ENCODE measurements around the gene SPEG.
"Not testable (repeated sequence)": the region's sequence is repeated elsewhere in the genome, so short reads cannot be mapped to it uniquely, and the experiment has no call there.

SPEG gene

GRCh38 chr2:219404954-219405353, 29.7 kb upstream of the SPEG start:
- DNase-seq (ENCODE audit: low read depth) = no peak

DNA sequence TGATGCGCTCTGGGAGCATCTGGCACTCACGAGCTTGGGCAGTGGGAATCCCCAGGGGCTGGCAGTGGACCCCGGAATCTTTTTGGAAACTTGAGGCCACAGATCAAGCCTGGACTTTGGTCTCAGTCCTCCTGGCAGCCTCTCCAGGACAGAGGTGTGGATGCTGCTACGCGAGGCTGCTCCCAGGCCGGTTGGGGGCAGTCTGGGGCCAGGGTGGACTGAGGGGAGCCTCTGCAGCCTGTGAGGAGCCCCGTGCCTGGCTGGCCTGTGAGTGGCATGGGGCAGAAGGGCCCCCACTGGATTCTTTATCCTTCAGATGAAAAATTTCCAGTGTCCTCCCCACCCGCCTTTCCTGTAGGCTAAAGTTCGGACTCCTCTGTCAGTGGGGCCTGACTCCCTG, 29.2 kb upstream of the SPEG start:
- no peak for DNase-seq (ENCODE audit: low read depth)

DNA sequence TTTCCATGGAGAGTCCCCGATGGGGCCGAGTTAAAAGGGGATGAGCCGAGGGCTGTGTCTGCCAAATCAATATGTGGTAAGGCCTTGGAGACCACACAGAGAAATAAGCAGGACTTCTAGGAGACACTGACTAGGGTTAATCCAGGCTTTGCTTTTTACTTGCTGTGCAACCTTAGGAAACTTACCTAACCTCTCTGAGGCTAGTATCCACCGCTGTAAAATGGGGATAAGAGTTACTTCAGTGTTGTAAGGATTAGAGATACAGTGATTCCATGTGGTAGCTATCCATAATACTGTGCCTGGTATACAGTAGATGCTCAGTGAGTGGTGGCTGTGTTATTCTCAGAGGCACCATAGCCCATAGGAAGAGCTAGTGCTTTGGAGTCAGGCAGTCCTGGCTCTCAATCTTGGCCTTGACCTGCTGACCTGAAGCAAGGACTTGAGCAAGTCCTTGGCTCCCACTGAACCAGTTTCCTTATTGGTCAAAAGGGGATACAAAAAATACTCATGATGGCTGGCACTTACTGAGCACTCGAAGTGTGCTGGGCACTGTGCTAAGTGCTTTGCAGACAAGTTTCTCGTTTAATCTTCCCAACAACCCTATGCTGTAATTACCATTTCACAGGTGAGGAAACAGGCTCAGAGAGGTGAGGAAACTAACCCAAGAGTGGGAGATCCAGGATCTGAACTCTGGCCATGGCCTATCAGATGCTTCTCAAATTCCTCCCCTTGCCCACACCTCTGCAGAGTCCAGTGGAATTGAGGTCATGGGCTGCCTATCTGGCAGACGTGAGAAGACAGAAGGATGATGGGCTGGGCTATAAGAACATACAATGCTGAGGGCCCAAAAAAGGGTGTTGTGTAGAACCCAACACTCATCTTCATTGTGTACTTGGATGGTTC, 28.4 kb upstream of the SPEG start:
- DNase-seq (ENCODE audit: low read depth) = no peak

GRCh38 chr2:219406861-219407230, 27.8 kb upstream of the SPEG start:
- DNase-seq (ENCODE audit: low read depth) = no peak

- not testable (repeated sequence) for DNase-seq (ENCODE audit: low read depth)
These were observed 27.3 kb upstream of the SPEG start for GRCh38 chr2:219407343-219407742.

GRCh38 chr2:219408204-219408603, 26.4 kb upstream of the SPEG start:
- no peak for DNase-seq (ENCODE audit: low read depth)

- no peak for DNase-seq (ENCODE audit: low read depth)
These were observed 26.0 kb upstream of the SPEG start for GRCh38 chr2:219408631-219409030.

DNA sequence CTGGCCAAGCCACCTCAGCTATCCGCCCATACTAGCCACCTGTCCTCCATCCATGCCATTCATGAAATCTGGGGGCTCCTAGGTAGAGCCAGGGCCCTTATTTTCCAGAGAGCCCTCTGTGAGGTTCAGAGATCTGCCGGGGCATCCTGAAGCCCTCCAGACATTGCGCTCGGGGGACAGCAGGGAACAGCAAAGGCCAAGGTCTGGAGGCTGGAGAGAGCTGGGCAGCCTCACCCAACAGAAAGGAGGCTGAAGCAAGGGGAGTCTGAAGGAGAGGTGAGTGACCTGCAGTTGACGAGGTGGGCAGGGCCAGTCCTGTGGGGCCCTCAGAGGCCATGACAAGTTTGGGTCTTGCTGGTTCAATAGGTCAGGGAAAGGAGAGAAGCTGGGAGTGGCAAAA, 25.0 kb upstream of the SPEG start:
- DNase-seq (ENCODE audit: low read depth) = no peak

DNA sequence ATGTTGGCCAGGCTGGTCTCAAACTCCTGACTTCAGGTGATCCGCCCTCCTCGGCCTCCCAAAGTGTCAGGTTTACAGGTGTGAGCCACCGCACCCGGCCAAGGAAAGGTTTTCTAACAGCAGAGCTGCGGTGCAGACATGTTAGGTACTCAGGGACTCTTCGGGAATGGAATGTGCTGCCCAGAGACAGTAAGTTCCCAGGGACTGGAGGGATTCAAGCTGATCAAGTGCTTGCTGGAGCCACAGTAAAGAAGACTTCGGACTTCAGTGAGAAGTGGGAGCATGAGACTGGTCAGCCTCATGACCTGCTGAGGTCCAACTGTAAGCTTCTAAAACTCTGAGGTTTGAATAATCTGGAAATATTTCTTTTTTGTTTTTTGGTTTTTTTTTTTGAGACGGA, 24.3 kb upstream of the SPEG start:
- no peak for DNase-seq (ENCODE audit: low read depth)

DNA sequence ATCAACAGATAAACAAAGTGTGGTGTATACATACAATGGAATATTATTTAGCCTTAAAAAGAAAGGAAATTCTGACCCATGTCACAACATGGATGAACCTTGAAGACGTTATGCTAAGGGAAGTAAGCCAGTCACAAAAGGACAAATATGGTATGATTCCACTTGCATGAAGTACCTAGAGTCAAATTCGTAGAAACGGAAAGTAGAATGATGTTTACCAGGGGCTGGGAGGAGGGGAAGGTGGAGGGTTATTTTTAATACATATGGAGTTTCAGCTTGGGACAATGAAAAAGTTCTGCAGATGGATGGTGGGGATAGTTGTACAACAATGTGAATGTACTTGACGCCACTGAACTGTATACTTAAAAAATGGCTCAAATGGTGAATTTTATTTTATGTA, 19.8 kb upstream of the SPEG start:
- no peak for DNase-seq (ENCODE audit: low read depth)

DNA sequence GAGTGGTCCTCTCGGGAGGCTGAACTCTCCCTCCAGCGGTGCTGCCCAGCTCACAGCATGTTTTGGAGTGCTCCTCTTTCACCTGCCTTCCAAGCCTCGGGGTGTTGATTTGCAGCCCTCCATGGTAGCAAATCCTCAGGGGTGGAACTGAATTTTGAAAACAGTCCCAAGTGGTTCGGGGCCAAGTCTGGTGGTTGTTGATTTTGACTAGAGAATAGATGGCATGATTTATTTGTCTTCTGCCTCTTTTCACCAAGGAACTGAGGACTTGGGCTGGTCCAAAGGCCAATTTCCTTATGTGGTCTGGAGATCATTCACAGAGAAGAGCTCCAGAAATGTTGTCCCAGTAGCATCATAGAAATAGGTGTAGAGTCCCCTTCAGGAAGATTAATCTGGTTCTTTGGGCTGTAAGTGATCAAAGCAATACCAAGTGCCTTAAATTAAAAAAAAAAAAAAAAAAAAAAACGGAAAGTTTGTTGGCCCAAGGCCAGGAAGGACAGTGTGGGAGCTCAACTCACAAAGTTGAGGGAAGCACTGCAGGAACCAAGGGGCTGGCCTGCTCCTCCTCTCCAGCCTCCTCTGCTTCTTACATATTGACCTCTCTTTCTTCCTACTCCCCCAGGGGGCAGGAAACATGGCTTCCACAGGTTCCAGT, 18.9 kb upstream of the SPEG start:
- DNase-seq (ENCODE audit: low read depth) = no peak

- DNase-seq (ENCODE audit: low read depth) = no peak
These were observed 18.4 kb upstream of the SPEG start for GRCh38 chr2:219416235-219416602.

DNA sequence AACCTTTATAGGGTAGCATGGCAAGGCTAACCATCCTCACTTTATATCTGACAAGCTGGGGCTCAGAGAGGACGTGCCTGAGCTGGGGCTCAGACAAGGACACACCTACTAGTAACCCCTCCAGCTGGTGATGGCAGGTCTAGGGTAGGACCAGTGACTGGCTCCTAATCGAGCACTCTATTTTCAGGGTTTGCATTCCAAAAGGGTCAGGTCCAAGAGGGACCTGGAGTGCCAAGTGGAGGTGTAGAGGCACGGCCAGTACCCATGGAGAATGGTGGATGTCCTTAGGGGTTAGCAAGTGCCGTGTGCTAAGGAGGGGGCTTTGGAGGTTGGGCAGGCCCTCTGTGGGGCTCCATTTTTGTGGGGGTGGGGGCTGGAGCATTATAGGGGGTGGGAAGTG, 17.7 kb upstream of the SPEG start:
- no peak for DNase-seq (ENCODE audit: low read depth)

DNA sequence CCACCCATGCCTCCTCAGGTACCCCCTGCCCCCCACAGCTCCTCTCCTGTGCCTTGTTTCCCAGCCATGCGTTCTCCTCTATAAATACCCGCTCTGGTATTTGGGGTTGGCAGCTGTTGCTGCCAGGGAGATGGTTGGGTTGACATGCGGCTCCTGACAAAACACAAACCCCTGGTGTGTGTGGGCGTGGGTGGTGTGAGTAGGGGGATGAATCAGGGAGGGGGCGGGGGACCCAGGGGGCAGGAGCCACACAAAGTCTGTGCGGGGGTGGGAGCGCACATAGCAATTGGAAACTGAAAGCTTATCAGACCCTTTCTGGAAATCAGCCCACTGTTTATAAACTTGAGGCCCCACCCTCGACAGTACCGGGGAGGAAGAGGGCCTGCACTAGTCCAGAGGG, 17.3 kb upstream of the SPEG start:
- DNase-seq (ENCODE audit: low read depth) = peak; percentile 57

- no peak for DNase-seq (ENCODE audit: low read depth)
These were observed 16.3 kb upstream of the SPEG start, which contains the start of gene DES for GRCh38 chr2:219418155-219419011. Gene DES (plus strand): TSS chr2:219418377. CDS start chr2:219418463, 86 bp downstream.

DNA sequence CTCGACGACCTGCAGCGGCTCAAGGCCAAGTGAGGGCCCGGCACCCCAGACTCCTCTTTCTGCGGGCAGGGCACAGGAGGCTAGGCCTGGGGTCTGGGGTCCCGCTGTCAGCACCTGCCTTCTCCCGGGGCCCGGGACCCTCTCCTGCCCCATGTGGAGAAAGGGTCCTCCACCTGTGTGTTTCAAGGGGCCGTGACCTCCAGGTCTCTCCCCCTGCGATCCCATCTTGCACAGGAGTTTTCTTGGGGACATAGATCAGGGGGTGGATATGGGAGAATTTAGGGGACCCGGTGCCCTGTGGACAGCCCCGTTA, 15.7 kb upstream of the SPEG start:
- DNase-seq (ENCODE audit: low read depth) = no peak

GRCh38 chr2:219419331-219420197, 15.1 kb upstream of the SPEG start:
- no peak for DNase-seq (ENCODE audit: low read depth)

- DNase-seq (ENCODE audit: low read depth) = no peak
These were observed 14.0 kb upstream of the SPEG start for GRCh38 chr2:219420687-219421086.

DNA sequence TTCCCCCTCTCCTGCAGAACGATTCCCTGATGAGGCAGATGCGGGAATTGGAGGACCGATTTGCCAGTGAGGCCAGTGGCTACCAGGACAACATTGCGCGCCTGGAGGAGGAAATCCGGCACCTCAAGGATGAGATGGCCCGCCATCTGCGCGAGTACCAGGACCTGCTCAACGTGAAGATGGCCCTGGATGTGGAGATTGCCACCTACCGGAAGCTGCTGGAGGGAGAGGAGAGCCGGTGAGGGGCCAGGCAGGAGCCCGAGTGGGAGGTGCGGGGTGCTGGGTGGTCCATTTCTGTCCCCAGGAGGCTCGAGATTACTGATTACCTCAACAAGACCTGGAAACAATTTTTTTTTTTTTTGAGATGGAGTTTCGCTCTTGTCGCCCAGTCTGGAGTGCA, 13.3 kb upstream of the SPEG start:
- no peak for DNase-seq (ENCODE audit: low read depth)

DNA sequence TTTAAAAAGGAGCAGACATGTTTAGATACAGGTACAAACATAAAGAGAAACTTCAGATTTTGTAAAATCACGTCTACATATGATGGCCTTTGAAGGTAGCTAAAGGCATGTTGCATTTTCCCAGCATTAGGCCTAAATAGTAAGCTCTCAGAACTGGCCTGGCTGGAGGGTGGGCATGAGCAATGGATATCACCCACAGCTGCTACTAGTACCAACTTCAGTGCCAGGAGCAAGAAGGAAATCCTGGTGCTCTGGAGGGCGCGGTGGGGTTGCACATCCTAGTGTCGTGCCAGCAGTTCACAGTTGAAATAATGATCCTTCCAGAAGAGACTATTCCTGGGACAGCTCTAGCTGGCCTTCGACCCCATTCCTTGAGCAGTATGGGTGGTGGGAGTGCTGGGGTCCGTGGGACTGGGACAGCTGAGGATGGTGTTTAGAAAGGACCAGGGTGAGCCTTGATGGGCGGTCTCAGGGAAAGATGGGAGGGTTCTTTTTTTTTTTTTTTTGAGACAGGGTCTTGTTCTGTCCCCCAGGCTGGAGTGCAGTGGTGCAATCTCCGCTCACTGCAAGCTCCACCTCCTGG, 11.6 kb upstream of the SPEG start:
- no peak for DNase-seq (ENCODE audit: low read depth)

DNA sequence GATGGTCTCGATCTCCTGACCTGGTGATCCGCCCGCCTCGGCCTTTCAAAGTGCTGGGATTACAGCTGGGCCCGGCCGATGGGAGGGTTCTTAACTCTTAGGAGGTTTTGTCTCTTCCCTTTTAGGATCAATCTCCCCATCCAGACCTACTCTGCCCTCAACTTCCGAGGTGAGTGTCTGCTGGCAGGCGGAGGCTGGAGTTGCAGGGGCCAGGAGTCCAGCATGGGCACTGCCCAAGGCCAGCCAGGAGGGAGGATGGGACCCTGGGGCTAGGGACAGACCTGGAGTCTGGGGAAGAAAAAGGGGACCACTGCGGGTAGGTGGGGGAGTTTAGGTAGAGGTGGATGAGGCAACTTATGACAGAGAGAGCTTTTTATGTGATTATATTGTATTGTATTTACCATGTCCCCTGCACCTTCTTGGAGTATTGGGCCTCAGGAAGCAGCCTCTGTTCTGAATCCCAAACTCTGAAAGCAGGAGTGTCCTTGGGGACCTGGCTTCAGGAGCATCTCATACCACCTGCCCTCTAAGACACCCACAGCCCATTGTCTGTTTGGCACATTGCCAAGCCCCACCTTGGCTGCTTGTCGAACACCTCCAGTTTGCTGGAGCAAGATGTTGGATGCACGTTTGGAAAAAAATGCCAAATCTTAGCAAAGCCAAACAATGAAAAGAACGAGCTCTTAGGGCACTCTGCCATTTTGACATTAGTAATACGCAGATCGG, 10.8 kb upstream of the SPEG start:
- DNase-seq (ENCODE audit: low read depth) = no peak
